GM12878 (cell line): ENCODE data around the gene TIMM8A. TPM values are rescaled to one million over a fixed set of nuclear protein-coding genes. Genes with fewer than 3 reads are reported as not detected.

Source experiments
- ATAC-seq: fragments of 200-7000 bp; cut with Tn5 transposase; 3 replicates; pipeline ENCODE4 v1.9.1; 2020; ENCODE audit warnings: mild to moderate bottlenecking, moderate library complexity
- BruUV-seq: library from RNA; stranded (reverse); fragments of 400-500 nt; replicated peaks from 2 replicates; lab custom pipeline; 2021; lab: Mats Ljungman, UMichigan
- CTCF ChIA-PET: fragments of 300-600 bp; sonication (Branson Sonifier 250); formaldehyde crosslinking; extraction: SDS; loops from one replicate; lab custom pipeline; 2021; ENCODE audit warnings: inconsistent platforms; lab: Yijun Ruan, JAX
- POLR2A ChIA-PET: fragments of 350-600 bp; formaldehyde crosslinking; extraction: SDS; loops from one replicate; lab custom pipeline; 2021; ENCODE audit warnings: inconsistent platforms; lab: Charles Lee
- RAD21 ChIA-PET: fragments of 300-600 bp; sonication (Branson Sonifier 250); formaldehyde crosslinking; loops from one replicate; lab custom pipeline; 2023; ENCODE audit warnings: antibody characterized with exemption; ENCODE audit not compliant: unreplicated experiment; lab: Charles Lee
- SMC1A ChIA-PET: fragments of 300-600 bp; sonication (Branson Sonifier 250); formaldehyde crosslinking; loops from one replicate; lab custom pipeline; 2023; ENCODE audit not compliant: unreplicated experiment, uncharacterized antibody; lab: Charles Lee
- DNase-seq: peaks from one replicate; pipeline ENCODE4 v3.0.0-alpha.2; 2011; ENCODE audit warnings: low read depth, low spot score
- FAIRE-seq: peaks from 3 replicates; lab custom pipeline; 2011; peaks lifted over from hg19 to GRCh38; lab: Jason Lieb, UNC
- H2AFZ ChIP-seq: 2 replicates; pipeline ENCODE4 v1.6.0; 2011; ENCODE audit warnings: low read depth, low read length, control low read depth; ENCODE audit not compliant: control insufficient read depth
- H3K27ac ChIP-seq: 2 replicates; pipeline ENCODE4 v1.5.1; 2011; ENCODE audit warnings: control low read depth; ENCODE audit not compliant: control insufficient read depth, insufficient read depth
- H3K27me3 ChIP-seq, 2 experiments: replicated peaks in 1 of 2; 2 replicates each; pipeline versions ENCODE4 v1.6.0 to v1.6.1; 2011; ENCODE audit warnings: low read length in 1 of 2; ENCODE audit not compliant: control insufficient read depth in 2 of 2, insufficient read depth in 2 of 2
- H3K36me3 ChIP-seq, 2 experiments: 2 replicates each; pipeline ENCODE4 v1.5.1; 2011; ENCODE audit warnings: low read length in 1 of 2; ENCODE audit not compliant: control insufficient read depth in 2 of 2, insufficient read depth in 2 of 2
- H3K4me1 ChIP-seq: 2 replicates; pipeline ENCODE4 v1.6.1; 2011; ENCODE audit warnings: mild to moderate bottlenecking, low read length, moderate library complexity, mixed read lengths; ENCODE audit not compliant: control insufficient read depth, insufficient read depth
- H3K4me2 ChIP-seq: 2 replicates; pipeline ENCODE4 v1.6.0; 2011; ENCODE audit warnings: control low read depth; ENCODE audit not compliant: control insufficient read depth, insufficient read depth
- H3K4me3 ChIP-seq: fragments of 200-600 bp; sonication (generic); 2 replicates; pipeline ENCODE4 v1.5.1; 2016
- H3K79me2 ChIP-seq: 2 replicates; pipeline ENCODE4 v1.6.0; 2011; ENCODE audit warnings: low read length; ENCODE audit not compliant: control insufficient read depth, insufficient read depth
- H3K9ac ChIP-seq: 2 replicates; pipeline ENCODE4 v1.8.0; 2011; ENCODE audit warnings: low read length, control low read depth, mixed read lengths; ENCODE audit not compliant: control insufficient read depth, insufficient read depth
- H3K9me3 ChIP-seq: replicated peaks from 3 replicates; pipeline ENCODE4 v1.5.1; 2011; ENCODE audit warnings: mild to moderate bottlenecking, low read length; ENCODE audit not compliant: control insufficient read depth, insufficient read depth
- H4K20me1 ChIP-seq: 2 replicates; pipeline ENCODE4 v1.6.0; 2011; ENCODE audit not compliant: control insufficient read depth, insufficient read depth
- ETV6 ChIP-seq, 2 experiments: fragments of 450-650 bp in 1 of 2; IDR thresholded peaks in 1 of 2; conservative IDR thresholded peaks in 1 of 2; 2 replicates each; pipeline ENCODE4 v1.6.1; 2014; ENCODE audit warnings: antibody characterized with exemption in 1 of 2, borderline replicate concordance in 1 of 2, low read depth in 1 of 2, mild to moderate bottlenecking in 1 of 2, moderate library complexity in 1 of 2
- FOS ChIP-seq: IDR thresholded peaks from 3 replicates; pipeline ENCODE4 v1.6.1; 2011; ENCODE audit warnings: borderline replicate concordance; ENCODE audit not compliant: insufficient read length; ENCODE audit errors: extremely low read depth
- HDAC6 ChIP-seq: fragments of 200-600 bp; sonication (generic); IDR thresholded peaks from one replicate; pipeline ENCODE4 v1.8.0; 2017; ENCODE audit warnings: antibody characterized with exemption; ENCODE audit not compliant: unreplicated experiment
- MYB ChIP-seq: fragments of 150-350 bp; IDR thresholded peaks from 2 replicates; pipeline ENCODE4 v1.6.1; 2014; ENCODE audit warnings: mild to moderate bottlenecking, low read depth, low read length, borderline replicate concordance
- PBX3 ChIP-seq: IDR thresholded peaks from 2 replicates; pipeline ENCODE4 v1.6.1; 2011; ENCODE audit warnings: mild to moderate bottlenecking, low read depth, low read length, moderate library complexity; ENCODE audit not compliant: insufficient replicate concordance
- PKNOX1 ChIP-seq: fragments of 450-650 bp; IDR thresholded peaks from 2 replicates; pipeline ENCODE4 v1.6.1; 2016; ENCODE audit warnings: mild to moderate bottlenecking
- TAF1 ChIP-seq: IDR thresholded peaks from 2 replicates; pipeline ENCODE4 v1.6.1; 2011; ENCODE audit warnings: mild to moderate bottlenecking, low read depth, low read length, borderline replicate concordance
- ZSCAN29 ChIP-seq: fragments of 450-650 bp; IDR thresholded peaks from 2 replicates; pipeline ENCODE4 v1.6.1; 2017; ENCODE audit warnings: mild to moderate bottlenecking, moderate library complexity
- WGBS: methylation state at CpG from one replicate; pipeline ENCODE4 v1.1.6; 2016; ENCODE audit warnings: low lambda C conversion rate; ENCODE audit not compliant: insufficient replicate concordance, insufficient coverage; ENCODE audit errors: missing lambda C conversion rate; 5-methylcytosine and 5-hydroxymethylcytosine counted together
- in situ Hi-C: fragments of 300-500 bp; cut with MboI; formaldehyde crosslinking; loops from 9 replicates; pipeline ENCODE4 v1.14.3; 2018; ENCODE audit warnings: mixed read lengths
- intact Hi-C: fragments of 100-400 bp; cut with micrococcal nuclease; formaldehyde crosslinking; loops from one replicate; pipeline ENCODE4 v1.14.2; 2022; ENCODE audit not compliant: unreplicated experiment
- polyA plus RNA-seq, 11 experiments: library from polyadenylated mRNA; depleted of rRNA in 4 of 11; unstranded in 6 of 11; stranded (reverse) in 5 of 11; fragments of >200 nt; fragmentation: Nextera tagmentation in 4 of 11; fragmentation: Illumina TruSeq in 1 of 11; extraction: Ambion mirVana in 4 of 11; extraction: Trizol in 1 of 11; gene quantifications; 1 replicate in 1 of 11; 2 replicates in 10 of 11; pipeline versions ENCODE4 v1.2.1 to v1.2.3, GENCODE V29; 2011 to 2016; ENCODE audit warnings: inconsistent platforms in 2 of 11, missing spikeins in 2 of 11, low read depth in 1 of 11
- total RNA-seq, 4 experiments: library from RNA; depleted of rRNA in 3 of 4; stranded (reverse); fragments of >200 nt in 3 of 4; fragmentation: Illumina TruSeq in 1 of 4; extraction: Trizol in 1 of 4; gene quantifications; 2 replicates each; pipeline versions ENCODE4 v1.2.1 to v1.2.3, GENCODE V29; 2013 to 2021

The TIMM8A gene
- total and polyA plus RNA-seq, 10 of the 15 experiments (the other 5 are each of a cell fraction or from before 2014, with no cell fraction given) = 6.7 to 92.7 (median 26.5) TPM

DNA sequence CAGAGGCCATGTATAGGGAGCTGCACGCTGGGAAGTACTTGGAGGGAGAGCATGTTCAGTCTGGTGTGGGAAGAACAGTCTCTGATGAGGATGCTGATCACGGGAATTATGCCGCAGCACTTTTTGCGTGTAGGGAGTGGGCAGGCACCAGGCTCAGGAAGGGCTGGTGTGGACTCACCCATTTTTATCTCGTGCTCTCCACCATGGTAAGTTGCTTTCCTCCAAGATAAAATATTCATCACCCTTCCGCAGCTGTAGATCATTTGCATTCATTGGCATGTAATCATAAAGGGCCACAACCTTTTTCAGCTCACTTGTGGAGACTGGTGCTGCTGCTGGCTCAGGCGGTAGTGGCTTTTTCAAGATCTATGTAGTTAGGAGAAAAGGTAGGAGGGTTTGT is 11.8 kb upstream of the TIMM8A start:
- Histone ChIP-seq H3K36me3 (peaks cover 8 to 15% of the 10 kb centered on the region in 2 experiments), H2AFZ (no peak overlapping the region), H3K4me2 (no peak overlapping the region), H3K79me2 (no peaks in the 10 kb centered on the region), H3K9me3 (no peaks in the 10 kb centered on the region), H3K4me1 (no peaks in the 10 kb centered on the region), H3K27me3 (no peaks in the 10 kb centered on the region), H3K27ac (no peak overlapping the region), H3K9ac (no peak overlapping the region), H3K4me3 (no peak overlapping the region), H4K20me1 (no peaks in the 10 kb centered on the region)
- no peak for FAIRE-seq
- ATAC-seq = no peak
- WGBS = 68% methylated on average over 7 of the region's 7 CpGs
- intact Hi-C loops = no loop called here
- no TSS peak for BruUV-seq
- ChIA-PET CTCF (no interaction called here), POLR2A (interaction anchor here (0.5 to 0.6 kb wide), 2 partner anchors 11 to 213 kb away, joined by 3 read pairs; partner anchors contain the start of gene TIMM8A), RAD21 (no interaction called here), SMC1A (no interaction called here)
- no peak for DNase-seq
- in situ Hi-C loops = no loop called here
- TF ChIP-seq PKNOX1 = no peak
- no peak for TF ChIP-seq HDAC6
- TF ChIP-seq ETV6 (conservative IDR thresholded peaks at IDR 0.05 in 1 of 2, IDR thresholded peaks at IDR 0.05 in 1 of 2; ENCODE audit: borderline replicate concordance in 1 of 2, low read depth in 1 of 2) = no peak
- no peak for TF ChIP-seq TAF1
- no peak for TF ChIP-seq MYB
- no peak for TF ChIP-seq PBX3
- no peak for TF ChIP-seq FOS
- no peak for TF ChIP-seq ZSCAN29
